HepG2 (cell line): ENCODE measurements around the gene KCTD6. TPM values are rescaled to one million over a fixed set of nuclear protein-coding genes. Genes with fewer than 3 reads are reported as not detected.
A peak's percentile ranks its signal among the peaks of the same experiment; 100 is the strongest.

Experiments used
- ADNP ChIP-seq: sonication (generic); formaldehyde crosslinking; IDR thresholded peaks from 2 replicates; pipeline ENCODE4 v1.4.0; 2020; ENCODE audit warnings: missing genetic modification reagents
- BCL6 ChIP-seq: IDR thresholded peaks from 2 replicates; pipeline ENCODE4 v1.6.1; 2016; ENCODE audit warnings: missing genetic modification reagents, missing compliant biosample characterization
- CENPT ChIP-seq: sonication (generic); formaldehyde crosslinking; IDR thresholded peaks from 2 replicates; pipeline ENCODE4 v1.8.0; 2022; ENCODE audit warnings: low read depth, mild to moderate bottlenecking, moderate library complexity, missing genetic modification reagents
- MED1 ChIP-seq: sonication (generic); formaldehyde crosslinking; IDR thresholded peaks from 2 replicates; pipeline ENCODE4 v1.4.0; 2020; ENCODE audit warnings: missing genetic modification reagents
- MEF2D ChIP-seq: sonication (generic); formaldehyde crosslinking; IDR thresholded peaks from 2 replicates; pipeline ENCODE4 v1.5.1; 2020; ENCODE audit warnings: mild to moderate bottlenecking, missing genetic modification reagents
- MEIS1 ChIP-seq: sonication (generic); formaldehyde crosslinking; IDR thresholded peaks from 2 replicates; pipeline ENCODE4 v1.9.0; 2021; ENCODE audit warnings: mild to moderate bottlenecking, missing genetic modification reagents, moderate library complexity, borderline replicate concordance
- MTF2 ChIP-seq: sonication (generic); formaldehyde crosslinking; IDR thresholded peaks from 2 replicates; pipeline ENCODE4 v1.5.0; 2020; ENCODE audit warnings: missing genetic modification reagents, borderline replicate concordance
- NCOA1 ChIP-seq: sonication (generic); formaldehyde crosslinking; IDR thresholded peaks from 2 replicates; pipeline ENCODE4 v1.9.0; 2021; ENCODE audit warnings: missing genetic modification reagents
- SAP130 ChIP-seq: IDR thresholded peaks from 2 replicates; pipeline ENCODE4 v1.6.1; 2016; ENCODE audit warnings: low read depth
- SMAD1 ChIP-seq: sonication (generic); formaldehyde crosslinking; IDR thresholded peaks from 2 replicates; pipeline ENCODE4 v1.4.0; 2020; ENCODE audit warnings: missing genetic modification reagents, low read depth, mild to moderate bottlenecking, borderline replicate concordance
- TOPORS ChIP-seq: sonication (generic); formaldehyde crosslinking; IDR thresholded peaks from 2 replicates; pipeline ENCODE4 v1.8.0; 2023; ENCODE audit warnings: mild to moderate bottlenecking, missing genetic modification reagents
- ZBTB21 ChIP-seq: sonication (generic); formaldehyde crosslinking; IDR thresholded peaks from 2 replicates; pipeline ENCODE4 v1.4.0; 2020; ENCODE audit warnings: missing genetic modification reagents
- ZNF124 ChIP-seq: sonication (generic); formaldehyde crosslinking; IDR thresholded peaks from 2 replicates; pipeline ENCODE4 v1.4.0; 2020; ENCODE audit warnings: missing genetic modification reagents
- ZNF331 ChIP-seq: sonication (generic); formaldehyde crosslinking; IDR thresholded peaks from 2 replicates; pipeline ENCODE4 v1.4.0; 2020; ENCODE audit warnings: missing genetic modification reagents
- ZNF530 ChIP-seq: sonication (generic); formaldehyde crosslinking; IDR thresholded peaks from 2 replicates; pipeline ENCODE4 v1.5.0; 2020; ENCODE audit warnings: low read depth, mild to moderate bottlenecking, missing genetic modification reagents
- ZNF703 ChIP-seq: sonication (generic); formaldehyde crosslinking; IDR thresholded peaks from 2 replicates; pipeline ENCODE4 v1.5.1; 2020; ENCODE audit warnings: missing genetic modification reagents, mild to moderate bottlenecking, moderate library complexity, borderline replicate concordance
- polyA plus RNA-seq, 8 experiments: library from polyadenylated mRNA; depleted of rRNA in 3 of 8; stranded (reverse) in 7 of 8; unstranded in 1 of 8; fragments of >200 nt; fragmentation: Illumina TruSeq in 4 of 8; extraction: Trizol in 4 of 8; gene quantifications; 2 replicates each; pipeline versions ENCODE4 v1.2.1 to v1.2.3, GENCODE V29; 2011 to 2016; ENCODE audit warnings: low read depth in 4 of 8, missing spikeins in 1 of 8, mixed read lengths in 1 of 8; ENCODE audit not compliant: insufficient read depth in 1 of 8
- total RNA-seq, 5 experiments: library from RNA; depleted of rRNA; stranded (reverse); fragments of >200 nt; fragmentation: Illumina TruSeq; extraction: Trizol; gene quantifications; 2 replicates each; pipeline ENCODE4 v1.2.3, GENCODE V29; 2016; ENCODE audit warnings: low read depth in 1 of 5
- TF ChIP-seq, protein P1 (sequence below): sonication (generic); formaldehyde crosslinking; conservative IDR thresholded peaks from 2 replicates; pipeline ENCODE4 v1.4.0; 2020; ENCODE audit warnings: mild to moderate bottlenecking, missing genetic modification reagents, moderate library complexity
- TF ChIP-seq, protein P2 (sequence below): sonication (generic); formaldehyde crosslinking; IDR thresholded peaks from 2 replicates; pipeline ENCODE4 v1.4.0; 2020; ENCODE audit warnings: missing genetic modification reagents, borderline replicate concordance
- TF ChIP-seq, protein P3 (sequence below), 2 experiments: fragments of 450-650 bp in 1 of 2; sonication (generic) in 1 of 2; formaldehyde crosslinking; IDR thresholded peaks; 2 replicates each; pipeline versions ENCODE4 v1.5.0 to v1.8.0; 2020 to 2022; ENCODE audit warnings: mild to moderate bottlenecking in 1 of 2, missing genetic modification reagents in 1 of 2
- TF ChIP-seq, protein P4 (sequence below): sonication (generic); formaldehyde crosslinking; IDR thresholded peaks from 2 replicates; pipeline ENCODE4 v1.8.0; 2022; ENCODE audit warnings: mild to moderate bottlenecking, missing genetic modification reagents, borderline replicate concordance

KCTD6 gene
- total and polyA plus RNA-seq, 2 of the 13 experiments (the other 11 are each of a cell fraction or from before 2014, with no cell fraction given) = 13.4 to 14.2 TPM

DNA sequence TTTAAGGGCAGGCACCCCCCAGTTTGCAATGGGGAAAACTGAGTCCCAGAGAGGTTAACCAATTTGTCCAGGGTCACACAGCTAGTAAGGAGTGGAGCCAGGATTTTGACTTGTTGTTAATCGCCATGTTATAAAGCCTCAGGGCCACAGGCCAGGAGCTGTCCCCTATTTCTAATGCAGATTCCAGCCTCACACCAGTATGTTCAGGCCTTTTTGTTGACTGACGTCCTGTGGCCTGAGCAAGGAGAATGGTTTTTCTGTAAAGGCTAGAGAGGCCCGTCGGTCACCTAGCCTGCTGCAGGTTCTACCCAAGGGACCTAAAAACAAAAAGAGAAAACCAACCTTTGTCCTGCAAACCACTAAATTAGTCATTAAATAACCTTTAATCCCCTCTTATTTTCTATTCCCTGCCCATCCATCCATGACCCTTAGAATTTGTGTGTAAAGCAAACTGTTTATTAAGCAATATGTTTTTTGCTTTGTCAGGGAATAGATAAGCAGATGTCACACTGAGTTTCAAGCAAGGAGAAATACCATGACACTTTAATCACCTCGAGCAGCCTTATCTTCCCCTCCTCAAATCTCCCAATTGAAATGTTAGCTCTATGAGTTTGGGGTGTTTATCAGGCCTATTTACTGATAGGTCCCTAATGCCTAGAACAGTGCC is 31.0 kb downstream of the KCTD6 start (continued):
- TF ChIP-seq NCOA1 (no peak), SAP130 (CRISPR knock-in tag) (peak; percentile 42), TOPORS (CRISPR knock-in tag) (no peak), ZNF530 (CRISPR knock-in tag) (no peak), MED1 (CRISPR knock-in tag) (peak; percentile 43), MEIS1 (CRISPR knock-in tag) (0 out of 2 replicates have a peak, but pooled peaks have one; percentile 14), ZBTB21 (CRISPR knock-in tag) (no peak), CENPT (CRISPR knock-in tag) (no peak), SMAD1 (CRISPR knock-in tag) (no peak), ZNF331 (CRISPR knock-in tag) (no peak), BCL6 (CRISPR knock-in tag) (0 out of 2 replicates have a peak, but pooled peaks have one; percentile 7), MEF2D (CRISPR knock-in tag) (no peak), ZNF703 (CRISPR knock-in tag) (no peak), ADNP (no peak), MTF2 (CRISPR knock-in tag) (no peak), ZNF124 (CRISPR knock-in tag) (no peak)
- TF ChIP-seq, protein P1, sequence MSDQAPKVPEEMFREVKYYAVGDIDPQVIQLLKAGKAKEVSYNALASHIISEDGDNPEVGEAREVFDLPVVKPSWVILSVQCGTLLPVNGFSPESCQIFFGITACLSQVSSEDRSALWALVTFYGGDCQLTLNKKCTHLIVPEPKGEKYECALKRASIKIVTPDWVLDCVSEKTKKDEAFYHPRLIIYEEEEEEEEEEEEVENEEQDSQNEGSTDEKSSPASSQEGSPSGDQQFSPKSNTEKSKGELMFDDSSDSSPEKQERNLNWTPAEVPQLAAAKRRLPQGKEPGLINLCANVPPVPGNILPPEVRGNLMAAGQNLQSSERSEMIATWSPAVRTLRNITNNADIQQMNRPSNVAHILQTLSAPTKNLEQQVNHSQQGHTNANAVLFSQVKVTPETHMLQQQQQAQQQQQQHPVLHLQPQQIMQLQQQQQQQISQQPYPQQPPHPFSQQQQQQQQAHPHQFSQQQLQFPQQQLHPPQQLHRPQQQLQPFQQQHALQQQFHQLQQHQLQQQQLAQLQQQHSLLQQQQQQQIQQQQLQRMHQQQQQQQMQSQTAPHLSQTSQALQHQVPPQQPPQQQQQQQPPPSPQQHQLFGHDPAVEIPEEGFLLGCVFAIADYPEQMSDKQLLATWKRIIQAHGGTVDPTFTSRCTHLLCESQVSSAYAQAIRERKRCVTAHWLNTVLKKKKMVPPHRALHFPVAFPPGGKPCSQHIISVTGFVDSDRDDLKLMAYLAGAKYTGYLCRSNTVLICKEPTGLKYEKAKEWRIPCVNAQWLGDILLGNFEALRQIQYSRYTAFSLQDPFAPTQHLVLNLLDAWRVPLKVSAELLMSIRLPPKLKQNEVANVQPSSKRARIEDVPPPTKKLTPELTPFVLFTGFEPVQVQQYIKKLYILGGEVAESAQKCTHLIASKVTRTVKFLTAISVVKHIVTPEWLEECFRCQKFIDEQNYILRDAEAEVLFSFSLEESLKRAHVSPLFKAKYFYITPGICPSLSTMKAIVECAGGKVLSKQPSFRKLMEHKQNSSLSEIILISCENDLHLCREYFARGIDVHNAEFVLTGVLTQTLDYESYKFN = peak; percentile 82
- TF ChIP-seq, protein P2, sequence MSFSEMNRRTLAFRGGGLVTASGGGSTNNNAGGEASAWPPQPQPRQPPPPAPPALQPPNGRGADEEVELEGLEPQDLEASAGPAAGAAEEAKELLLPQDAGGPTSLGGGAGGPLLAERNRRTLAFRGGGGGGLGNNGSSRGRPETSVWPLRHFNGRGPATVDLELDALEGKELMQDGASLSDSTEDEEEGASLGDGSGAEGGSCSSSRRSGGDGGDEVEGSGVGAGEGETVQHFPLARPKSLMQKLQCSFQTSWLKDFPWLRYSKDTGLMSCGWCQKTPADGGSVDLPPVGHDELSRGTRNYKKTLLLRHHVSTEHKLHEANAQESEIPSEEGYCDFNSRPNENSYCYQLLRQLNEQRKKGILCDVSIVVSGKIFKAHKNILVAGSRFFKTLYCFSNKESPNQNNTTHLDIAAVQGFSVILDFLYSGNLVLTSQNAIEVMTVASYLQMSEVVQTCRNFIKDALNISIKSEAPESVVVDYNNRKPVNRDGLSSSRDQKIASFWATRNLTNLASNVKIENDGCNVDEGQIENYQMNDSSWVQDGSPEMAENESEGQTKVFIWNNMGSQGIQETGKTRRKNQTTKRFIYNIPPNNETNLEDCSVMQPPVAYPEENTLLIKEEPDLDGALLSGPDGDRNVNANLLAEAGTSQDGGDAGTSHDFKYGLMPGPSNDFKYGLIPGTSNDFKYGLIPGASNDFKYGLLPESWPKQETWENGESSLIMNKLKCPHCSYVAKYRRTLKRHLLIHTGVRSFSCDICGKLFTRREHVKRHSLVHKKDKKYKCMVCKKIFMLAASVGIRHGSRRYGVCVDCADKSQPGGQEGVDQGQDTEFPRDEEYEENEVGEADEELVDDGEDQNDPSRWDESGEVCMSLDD (CRISPR knock-in tag) = no peak
- TF ChIP-seq, protein P3, sequence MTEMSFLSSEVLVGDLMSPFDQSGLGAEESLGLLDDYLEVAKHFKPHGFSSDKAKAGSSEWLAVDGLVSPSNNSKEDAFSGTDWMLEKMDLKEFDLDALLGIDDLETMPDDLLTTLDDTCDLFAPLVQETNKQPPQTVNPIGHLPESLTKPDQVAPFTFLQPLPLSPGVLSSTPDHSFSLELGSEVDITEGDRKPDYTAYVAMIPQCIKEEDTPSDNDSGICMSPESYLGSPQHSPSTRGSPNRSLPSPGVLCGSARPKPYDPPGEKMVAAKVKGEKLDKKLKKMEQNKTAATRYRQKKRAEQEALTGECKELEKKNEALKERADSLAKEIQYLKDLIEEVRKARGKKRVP (CRISPR knock-in tag; IDR thresholded peaks at IDR 0.05) = peak in 1 of 2 experiments; percentile 38; a peak in 1 of 4 replicates
- TF ChIP-seq, protein P4, sequence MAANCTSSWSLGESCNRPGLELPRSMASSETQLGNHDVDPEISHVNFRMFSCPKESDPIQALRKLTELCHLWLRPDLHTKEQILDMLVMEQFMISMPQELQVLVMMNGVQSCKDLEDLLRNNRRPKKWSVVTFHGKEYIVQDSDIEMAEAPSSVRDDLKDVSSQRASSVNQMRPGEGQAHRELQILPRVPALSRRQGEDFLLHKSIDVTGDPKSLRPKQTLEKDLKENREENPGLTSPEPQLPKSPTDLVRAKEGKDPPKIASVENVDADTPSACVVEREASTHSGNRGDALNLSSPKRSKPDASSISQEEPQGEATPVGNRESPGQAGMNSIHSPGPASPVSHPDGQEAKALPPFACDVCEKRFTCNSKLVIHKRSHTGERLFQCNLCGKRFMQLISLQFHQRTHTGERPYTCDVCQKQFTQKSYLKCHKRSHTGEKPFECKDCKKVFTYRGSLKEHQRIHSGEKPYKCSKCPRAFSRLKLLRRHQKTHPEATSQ (CRISPR knock-in tag) = no peak
